Gastrocnemius medialis (tissue), 4 donors: ENCODE results near the gene GUCY2C. TPM values are rescaled to one million over a fixed set of nuclear protein-coding genes. Genes with fewer than 3 reads are reported as not detected.
"Not testable (repeated sequence)": the region's sequence is repeated elsewhere in the genome, so short reads cannot be mapped to it uniquely, and the experiment has no call there.

Experiments used
- ATAC-seq, 2 donors: fragments of 150-250 bp; one replicate each; pipeline ENCODE4 v1.9.1; 2016
- DNase-seq, 2 donors: peaks; one replicate each; pipeline ENCODE4 v3.0.0-alpha.2; 2019
- H3K27ac ChIP-seq, 4 donors: fragments of 200-600 bp; sonication (generic); 1 replicate in 1 of 4; 2 replicates in 3 of 4; pipeline ENCODE4 v1.5.1; 2016 to 2018; ENCODE audit warnings: mild to moderate bottlenecking in 2 of 4, moderate library complexity in 1 of 4
- H3K27me3 ChIP-seq, 3 donors: fragments of 200-600 bp; sonication (generic) in 2 of 3; 1 replicate in 1 of 3; 2 replicates in 2 of 3; pipeline versions ENCODE4 v1.5.1 to v1.6.0; 2016 to 2019; ENCODE audit warnings: mild to moderate bottlenecking in 1 of 3, moderate library complexity in 1 of 3
- H3K36me3 ChIP-seq, 2 donors: fragments of 200-600 bp; sonication (generic) in 1 of 2; one replicate each; pipeline ENCODE4 v1.5.1; 2017 to 2018
- H3K4me1 ChIP-seq, 2 donors: fragments of 200-600 bp; sonication (generic) in 1 of 2; one replicate each; pipeline ENCODE4 v1.5.1; 2016 to 2017; ENCODE audit warnings: mild to moderate bottlenecking in 2 of 2
- H3K4me3 ChIP-seq, 4 donors: fragments of 200-600 bp; sonication (generic) in 3 of 4; 1 replicate in 1 of 4; 2 replicates in 3 of 4; pipeline ENCODE4 v1.5.1; 2016 to 2019; ENCODE audit warnings: mild to moderate bottlenecking in 2 of 4
- H3K9me3 ChIP-seq, 3 donors: fragments of 200-600 bp; sonication (generic) in 2 of 3; 1 replicate in 1 of 3; 2 replicates in 2 of 3; pipeline ENCODE4 v1.5.1; 2016 to 2019
- POLR2A ChIP-seq, 2 donors: fragments of 450-650 bp; IDR thresholded peaks; one replicate each; pipeline ENCODE4 v1.6.1; 2017; ENCODE audit warnings: antibody characterized with exemption in 2 of 2, mild to moderate bottlenecking in 2 of 2, moderate library complexity in 2 of 2
- in situ Hi-C, 4 donors: fragments of 200-750 bp; cut with MboI; loops; one replicate each; pipeline versions ENCODE4 v1.15.0 to v1.8.0; 2017; ENCODE audit warnings: low sequenced_read_pairs in 4 of 4
- intact Hi-C: fragments of 100-400 bp; cut with DNase I; formaldehyde crosslinking; loops from one replicate; pipeline ENCODE4 v1.15.1; 2023; ENCODE audit warnings: low total_unique reads
- total RNA-seq, 4 donors: library from RNA; depleted of rRNA; stranded (reverse); fragments of >200 nt; gene quantifications; one replicate each; pipeline versions ENCODE4 v1.1.0 to v1.2.3, GENCODE V29; 2016
- TF ChIP-seq, protein P1 (sequence below), 5 experiments: fragments of 450-650 bp in 3 of 5; fragments of 200-600 bp in 2 of 5; sonication (generic) in 2 of 5; IDR thresholded peaks in 4 of 5; conservative IDR thresholded peaks in 1 of 5; 1 replicate in 4 of 5; 2 replicates in 1 of 5; pipeline ENCODE4 v1.5.1; 2016 to 2019; ENCODE audit warnings: antibody characterized with exemption in 5 of 5, mild to moderate bottlenecking in 3 of 5, moderate library complexity in 3 of 5

The GUCY2C gene
- total RNA-seq, 4 donors from 2014 or later = 0.09 to 0.17 TPM; not detected in 2

DNA sequence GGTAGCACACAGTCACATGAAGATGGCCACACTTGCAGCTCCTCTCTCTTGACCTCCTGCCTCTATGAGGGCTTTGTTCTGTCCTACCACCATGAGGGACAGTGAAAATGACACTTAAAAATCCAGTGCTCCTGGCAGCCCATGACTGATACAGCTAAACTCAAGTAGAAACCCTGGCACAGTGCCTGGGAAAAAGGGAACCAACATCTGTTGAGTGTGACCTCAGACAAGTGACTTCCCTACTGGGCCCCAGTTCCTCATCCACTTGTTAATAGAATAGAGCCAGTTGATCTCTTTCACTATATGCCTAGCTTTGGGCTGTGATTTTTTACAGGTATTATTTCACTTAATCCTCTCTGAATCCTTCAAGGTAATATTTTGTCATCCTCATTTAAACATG, 4.8 kb downstream of the GUCY2C start:
- ATAC-seq = peak in 1 of 2 donors; percentile 51

DNA sequence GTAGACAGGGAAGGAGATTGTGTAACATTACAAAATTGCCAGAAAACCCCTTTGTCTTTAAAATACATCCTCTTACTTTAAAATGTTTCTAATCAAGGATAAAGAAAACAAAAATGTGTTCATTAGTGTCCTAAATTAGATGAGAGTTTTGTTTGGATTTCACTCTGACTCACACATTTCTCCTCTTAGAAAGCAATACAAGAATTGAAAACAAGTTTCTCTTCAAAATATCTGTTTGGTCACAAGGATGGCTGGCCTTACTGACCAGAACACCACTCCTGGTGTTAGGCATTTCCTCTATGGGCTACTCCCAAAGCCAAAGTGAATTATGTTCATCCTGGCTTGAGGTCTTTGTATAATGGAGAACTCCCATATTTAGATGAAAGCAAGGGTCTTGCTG, 6.4 kb downstream of the GUCY2C start:
- no peaks in the 10 kb centered on the region for H3K4me1 ChIP-seq
- no peak for ATAC-seq
- no peak overlapping the region for H3K27ac ChIP-seq
- no peaks in the 10 kb centered on the region for H3K9me3 ChIP-seq
- no peak for DNase-seq
- H3K27me3 ChIP-seq = no peaks in the 10 kb centered on the region
- no peaks in the 10 kb centered on the region for H3K36me3 ChIP-seq
- in situ Hi-C loops = no loop called here
- intact Hi-C loops = no loop called here
- TF ChIP-seq, protein P1, sequence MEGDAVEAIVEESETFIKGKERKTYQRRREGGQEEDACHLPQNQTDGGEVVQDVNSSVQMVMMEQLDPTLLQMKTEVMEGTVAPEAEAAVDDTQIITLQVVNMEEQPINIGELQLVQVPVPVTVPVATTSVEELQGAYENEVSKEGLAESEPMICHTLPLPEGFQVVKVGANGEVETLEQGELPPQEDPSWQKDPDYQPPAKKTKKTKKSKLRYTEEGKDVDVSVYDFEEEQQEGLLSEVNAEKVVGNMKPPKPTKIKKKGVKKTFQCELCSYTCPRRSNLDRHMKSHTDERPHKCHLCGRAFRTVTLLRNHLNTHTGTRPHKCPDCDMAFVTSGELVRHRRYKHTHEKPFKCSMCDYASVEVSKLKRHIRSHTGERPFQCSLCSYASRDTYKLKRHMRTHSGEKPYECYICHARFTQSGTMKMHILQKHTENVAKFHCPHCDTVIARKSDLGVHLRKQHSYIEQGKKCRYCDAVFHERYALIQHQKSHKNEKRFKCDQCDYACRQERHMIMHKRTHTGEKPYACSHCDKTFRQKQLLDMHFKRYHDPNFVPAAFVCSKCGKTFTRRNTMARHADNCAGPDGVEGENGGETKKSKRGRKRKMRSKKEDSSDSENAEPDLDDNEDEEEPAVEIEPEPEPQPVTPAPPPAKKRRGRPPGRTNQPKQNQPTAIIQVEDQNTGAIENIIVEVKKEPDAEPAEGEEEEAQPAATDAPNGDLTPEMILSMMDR (IDR thresholded peaks at IDR 0.05 in 4 of 5, conservative IDR thresholded peaks at IDR 0.05 in 1 of 5) = no peak
- TF ChIP-seq POLR2A (IDR thresholded peaks at IDR 0.05) = no peak
- no peak overlapping the region for H3K4me3 ChIP-seq

More for the DNA sequence above, 4.8 kb downstream of the GUCY2C start:
- DNase-seq = peak; percentile 45 to 46
- Histone ChIP-seq H3K4me3 (no peak overlapping the region), H3K36me3 (no peaks in the 10 kb centered on the region), H3K4me1 (no peaks in the 10 kb centered on the region), H3K9me3 (no peaks in the 10 kb centered on the region), H3K27ac (no peak overlapping the region), H3K27me3 (no peaks in the 10 kb centered on the region)
- in situ Hi-C loops = no loop called here
- no peak for TF ChIP-seq POLR2A (IDR thresholded peaks at IDR 0.05)
- TF ChIP-seq, protein P1 (IDR thresholded peaks at IDR 0.05 in 4 of 5, conservative IDR thresholded peaks at IDR 0.05 in 1 of 5) = no peak
- intact Hi-C loops = no loop called here

DNA sequence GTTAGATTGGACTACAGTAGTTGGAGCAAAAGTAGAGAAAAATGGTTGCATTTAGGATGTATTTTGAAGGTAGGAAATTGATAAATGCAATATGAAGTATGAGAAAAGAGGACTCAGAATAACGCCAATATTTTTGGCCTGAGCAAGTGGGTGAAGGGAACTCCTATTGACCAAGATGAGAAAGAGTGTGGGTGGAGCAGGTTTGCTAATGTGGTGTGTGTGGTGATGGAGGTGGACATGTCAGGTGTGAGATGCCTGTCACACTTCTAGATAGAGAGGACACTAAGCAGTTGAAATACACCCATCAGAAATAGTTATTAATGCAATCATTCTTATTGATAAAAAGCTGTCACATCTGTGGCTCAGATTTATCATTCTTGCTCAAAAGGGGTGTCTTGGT, 7.3 kb downstream of the GUCY2C start:
- H3K4me1 ChIP-seq = no peaks in the 10 kb centered on the region
- no peak overlapping the region for H3K27ac ChIP-seq
- in situ Hi-C loops (no loop called here), intact Hi-C loops (no loop called here)
- ATAC-seq (no peak), DNase-seq (no peak)
- no peaks in the 10 kb centered on the region for H3K9me3 ChIP-seq
- TF ChIP-seq POLR2A (IDR thresholded peaks at IDR 0.05) = no peak
- TF ChIP-seq, protein P1 (IDR thresholded peaks at IDR 0.05 in 4 of 5, conservative IDR thresholded peaks at IDR 0.05 in 1 of 5) = no peak
- no peak overlapping the region for H3K4me3 ChIP-seq
- no peaks in the 10 kb centered on the region for H3K36me3 ChIP-seq
- no peaks in the 10 kb centered on the region for H3K27me3 ChIP-seq

DNA sequence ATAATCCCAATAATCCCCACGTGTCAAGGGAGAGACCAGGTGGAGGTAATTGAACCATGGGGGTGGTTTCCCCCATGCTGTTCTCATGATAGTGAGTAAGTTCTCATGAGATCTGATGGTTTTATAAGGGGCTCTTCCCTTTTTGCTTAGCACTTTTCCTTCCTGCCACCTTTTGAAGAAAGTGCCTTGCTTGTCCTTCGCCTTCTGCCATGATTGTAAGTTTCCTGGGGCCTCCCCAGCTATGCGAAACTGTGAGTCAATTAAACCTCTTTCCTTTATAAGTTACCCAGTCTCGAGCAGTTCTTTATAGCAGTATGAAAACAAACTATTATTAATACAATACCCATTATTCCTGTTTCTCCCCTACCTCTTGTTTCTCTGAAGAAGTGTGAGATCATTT, 14.2 kb downstream of the GUCY2C start:
- H3K4me3 ChIP-seq, intact Hi-C loops, DNase-seq, H3K9me3 ChIP-seq, ATAC-seq, in situ Hi-C loops, H3K27ac ChIP-seq, H3K36me3 ChIP-seq, H3K27me3 ChIP-seq, H3K4me1 ChIP-seq: not testable (repeated sequence)

DNA sequence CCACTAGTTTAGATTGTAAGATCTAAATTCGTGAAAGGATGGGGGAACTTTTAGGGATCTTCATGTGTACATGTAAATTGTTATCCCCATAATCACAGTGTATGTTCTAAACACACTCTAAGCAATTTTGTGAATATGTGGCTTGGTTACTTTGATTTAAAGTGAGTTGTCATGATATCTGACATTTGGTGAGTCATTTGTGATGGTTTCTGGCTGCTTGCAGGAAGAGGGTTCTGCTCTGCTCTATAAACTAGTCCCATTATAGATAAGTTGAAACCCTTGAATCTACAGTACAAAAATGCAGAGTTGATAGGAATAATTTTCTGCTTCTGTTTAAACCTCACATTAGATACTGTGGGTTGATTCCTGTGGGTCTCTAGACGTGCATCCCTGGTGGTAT, 14.8 kb downstream of the GUCY2C start:
- Histone ChIP-seq H3K9me3 (no peaks in the 10 kb centered on the region), H3K4me1 (no peaks in the 10 kb centered on the region), H3K27me3 (no peaks in the 10 kb centered on the region), H3K4me3 (no peak overlapping the region), H3K27ac (no peak overlapping the region), H3K36me3 (no peaks in the 10 kb centered on the region)
- no peak for DNase-seq
- ATAC-seq = no peak
- in situ Hi-C loops (no loop called here), intact Hi-C loops (no loop called here)
- no peak for TF ChIP-seq POLR2A (IDR thresholded peaks at IDR 0.05)
- TF ChIP-seq, protein P1 (IDR thresholded peaks at IDR 0.05 in 4 of 5, conservative IDR thresholded peaks at IDR 0.05 in 1 of 5) = no peak
